Small intestine (tissue), 7 donors: ENCODE results near the gene CARD8. TPM values are rescaled to one million over a fixed set of nuclear protein-coding genes. Genes with fewer than 3 reads are reported as not detected.

Experiments
- DNase-seq, 2 donors: peaks; one replicate each; pipeline versions ENCODE4 v3.0.0 to v3.0.0-alpha.2; 2013
- FAIRE-seq: peaks from 2 replicates; lab custom pipeline; 2012; peaks lifted over from hg19 to GRCh38; lab: Jason Lieb, UNC
- H3K27ac ChIP-seq, 3 donors: one replicate each; pipeline ENCODE4 v1.5.1; 2013; ENCODE audit warnings: low read length in 2 of 3, mild to moderate bottlenecking in 2 of 3, control low read depth in 1 of 3, inconsistent platforms in 1 of 3, low read depth in 1 of 3, moderate library complexity in 1 of 3
- H3K27me3 ChIP-seq, 3 donors: one replicate each; pipeline ENCODE4 v1.6.1; 2013; ENCODE audit warnings: low read length in 3 of 3, inconsistent platforms in 1 of 3; ENCODE audit not compliant: control insufficient read depth in 3 of 3, insufficient read depth in 3 of 3
- H3K36me3 ChIP-seq, 3 donors: one replicate each; pipeline ENCODE4 v1.6.1; 2013; ENCODE audit warnings: low read length in 3 of 3, inconsistent platforms in 1 of 3, low read depth in 1 of 3, mild to moderate bottlenecking in 1 of 3, moderate library complexity in 1 of 3; ENCODE audit not compliant: control insufficient read depth in 3 of 3, insufficient read depth in 2 of 3
- H3K4me1 ChIP-seq, 3 donors: one replicate each; pipeline ENCODE4 v1.6.1; 2013; ENCODE audit warnings: low read length in 2 of 3, inconsistent platforms in 1 of 3, low read depth in 1 of 3, mild to moderate bottlenecking in 1 of 3, moderate library complexity in 1 of 3; ENCODE audit not compliant: control insufficient read depth in 3 of 3, insufficient read depth in 2 of 3
- H3K4me3 ChIP-seq, 3 donors: one replicate each; pipeline ENCODE4 v1.5.1; 2013; ENCODE audit warnings: low read length in 3 of 3, control low read depth in 1 of 3, inconsistent platforms in 1 of 3, low read depth in 1 of 3, mild to moderate bottlenecking in 1 of 3, moderate library complexity in 1 of 3
- H3K9me3 ChIP-seq, 2 donors: one replicate each; pipeline ENCODE4 v1.6.1; 2013; ENCODE audit warnings: low read depth in 1 of 2, low read length in 1 of 2; ENCODE audit not compliant: control insufficient read depth in 2 of 2, insufficient read depth in 1 of 2
- WGBS, 3 donors: extraction: QIAGEN DNeasy Blood & Tissue Kit; methylation state at CpG; one replicate each; pipeline ENCODE4 v1.1.7; 2013; 5-methylcytosine and 5-hydroxymethylcytosine counted together
- polyA plus RNA-seq, 4 donors: library from polyadenylated mRNA; stranded (reverse) in 3 of 4; unstranded in 1 of 4; fragments of 200-250 nt in 3 of 4; fragments of 120-200 nt in 1 of 4; gene quantifications; one replicate each; pipeline versions ENCODE4 v1.2.1 to v1.2.3, GENCODE V29; 2013
- donor health status: healthy with polysubstance abuse.
- donor health status: control.
- donor health status: control.
- donor health status: Bipolar disorder and iron deficiency.
- donor health status: healthy.

CARD8 gene
- polyA plus RNA-seq, 4 donors, result 13.0 to 36.1 (median 16.8) TPM

- FAIRE-seq (no peak), DNase-seq (no peak)
- H3K27me3 ChIP-seq, result no peaks in the 10 kb centered on the region
- H3K36me3 ChIP-seq, result peaks cover 0 to 22% (median 2%) of the 10 kb centered on the region in 3 donors
- H3K27ac ChIP-seq, result no peak overlapping the region
- no peaks in the 10 kb centered on the region for H3K4me1 ChIP-seq
- peaks cover 0 to 7% of the 10 kb centered on the region in 2 donors for H3K9me3 ChIP-seq
- 83 to 93% (median 84%) methylated on average over 8 of the region's 8 CpGs for WGBS, 3 donors
- no peak overlapping the region for H3K4me3 ChIP-seq
Measured at GRCh38 chr19:48186541-48186991, 69.1 kb downstream of the CARD8 start.

GRCh38 chr19:48186015-48186414 lies 69.7 kb downstream of the CARD8 start:
- no peak for FAIRE-seq
- no peak overlapping the region for H3K27ac ChIP-seq
- no peak overlapping the region for H3K4me3 ChIP-seq
- peaks cover 0 to 12% of the 10 kb centered on the region in 2 donors for H3K9me3 ChIP-seq
- H3K4me1 ChIP-seq, result no peaks in the 10 kb centered on the region
- no peak for DNase-seq
- H3K36me3 ChIP-seq, result peaks cover 0 to 21% (median 2%) of the 10 kb centered on the region in 3 donors
- H3K27me3 ChIP-seq, result no peaks in the 10 kb centered on the region
- 84 to 90% (median 87%) methylated on average over 5 of the region's 5 CpGs for WGBS, 3 donors

- Histone ChIP-seq H3K4me1 (no peaks in the 10 kb centered on the region), H3K27ac (no peak overlapping the region), H3K4me3 (no peak overlapping the region), H3K9me3 (peaks cover 0 to 14% of the 10 kb centered on the region in 2 donors), H3K36me3 (peaks cover 0 to 17% (median 2%) of the 10 kb centered on the region in 3 donors), H3K27me3 (no peaks in the 10 kb centered on the region)
- 93 to 96% (median 95%) methylated on average over 9 of the region's 9 CpGs for WGBS, 3 donors
- no peak for DNase-seq
- FAIRE-seq, result no peak
Measured at GRCh38 chr19:48183356-48183755, 72.4 kb downstream of the CARD8 start.

GRCh38 chr19:48182434-48182833 lies 73.3 kb downstream of the CARD8 start:
- Histone ChIP-seq H3K4me1 (no peaks in the 10 kb centered on the region), H3K36me3 (peaks cover 0 to 14% (median 2%) of the 10 kb centered on the region in 3 donors), H3K27ac (no peak overlapping the region), H3K27me3 (no peaks in the 10 kb centered on the region), H3K4me3 (no peak overlapping the region), H3K9me3 (peaks cover 0 to 14% of the 10 kb centered on the region in 2 donors)
- WGBS, 3 donors, result 96 to 97% (median 96%) methylated on average over 33 to 38 of the region's 38 CpGs
- no peak for FAIRE-seq
- no peak for DNase-seq

GRCh38 chr19:48181505-48181904 lies 74.2 kb downstream of the CARD8 start:
- DNase-seq (no peak), FAIRE-seq (no peak)
- Histone ChIP-seq H3K36me3 (peaks cover 0 to 10% (median 2%) of the 10 kb centered on the region in 3 donors), H3K4me3 (no peak overlapping the region), H3K27me3 (no peaks in the 10 kb centered on the region), H3K4me1 (no peaks in the 10 kb centered on the region), H3K27ac (no peak overlapping the region), H3K9me3 (peaks cover 0 to 14% of the 10 kb centered on the region in 2 donors)
- 93 to 97% (median 96%) methylated on average over 5 of the region's 5 CpGs for WGBS, 3 donors

- Histone ChIP-seq H3K36me3 (peaks cover 0 to 26% (median 0%) of the 10 kb centered on the region in 3 donors), H3K4me3 (no peak overlapping the region), H3K27me3 (no peaks in the 10 kb centered on the region), H3K9me3 (peaks cover 0 to 7% of the 10 kb centered on the region in 2 donors), H3K27ac (no peak overlapping the region), H3K4me1 (peaks cover 0 to 7% (median 0%) of the 10 kb centered on the region in 3 donors)
- FAIRE-seq (no peak), DNase-seq (no peak)
- 81 to 97% (median 94%) methylated on average over 3 of the region's 3 CpGs for WGBS, 3 donors
Measured at GRCh38 chr19:48176226-48176625, 79.5 kb downstream of the CARD8 start.

- Histone ChIP-seq H3K36me3 (peaks cover 0 to 26% (median 0%) of the 10 kb centered on the region in 3 donors), H3K27ac (no peak overlapping the region), H3K4me1 (peaks cover 2 to 11% (median 4%) of the 10 kb centered on the region in 3 donors), H3K9me3 (peaks cover 0 to 4% of the 10 kb centered on the region in 2 donors), H3K4me3 (no peak overlapping the region), H3K27me3 (no peaks in the 10 kb centered on the region)
- DNase-seq, result no peak
- WGBS, 3 donors, result 93 to 96% (median 94%) methylated on average over 8 to 10 of the region's 10 CpGs
- no peak for FAIRE-seq
Measured at GRCh38 chr19:48175578-48175977, 80.1 kb downstream of the CARD8 start.

- DNase-seq, result no peak
- Histone ChIP-seq H3K27ac (no peak overlapping the region), H3K4me1 (peaks cover 2 to 11% (median 4%) of the 10 kb centered on the region in 3 donors), H3K36me3 (peaks cover 0 to 24% (median 0%) of the 10 kb centered on the region in 3 donors), H3K4me3 (no peak overlapping the region), H3K27me3 (no peaks in the 10 kb centered on the region), H3K9me3 (no peaks in the 10 kb centered on the region)
- 80 to 89% (median 83%) methylated on average over 6 of the region's 6 CpGs for WGBS, 3 donors
- FAIRE-seq, result no peak
Measured at GRCh38 chr19:48174445-48175030, 81.2 kb downstream of the CARD8 start.
